Kidney epithelial cell (primary cell): ENCODE results near the gene PRUNE2. TPM values are rescaled to one million over a fixed set of nuclear protein-coding genes. Genes with fewer than 3 reads are reported as not detected.

Source experiments
- DNase-seq: peaks from one replicate; pipeline ENCODE4 v3.0.0-alpha.2; 2010; ENCODE audit warnings: low read depth
- H3K27me3 ChIP-seq: 2 replicates; pipeline ENCODE4 v1.6.0; 2011; ENCODE audit warnings: low read length; ENCODE audit not compliant: control insufficient read depth, insufficient read depth
- H3K36me3 ChIP-seq: 2 replicates; pipeline ENCODE4 v1.5.1; 2011; ENCODE audit warnings: low read length; ENCODE audit not compliant: control insufficient read depth, insufficient read depth
- H3K4me3 ChIP-seq: 2 replicates; pipeline ENCODE4 v1.5.1; 2011; ENCODE audit warnings: low read depth, mild to moderate bottlenecking, control low read depth, low read length
- total RNA-seq: library from RNA; depleted of rRNA; stranded (reverse); fragments of >200 nt; gene quantifications from 2 replicates; pipeline ENCODE4 v1.2.3, GENCODE V29; 2015
- TF ChIP-seq, protein P1 (sequence below): IDR thresholded peaks from 2 replicates; pipeline ENCODE4 v1.5.1; 2011; ENCODE audit warnings: mild to moderate bottlenecking, moderate library complexity, low read length, control low read depth, inconsistent platforms; ENCODE audit not compliant: insufficient read depth, poor library complexity, severe bottlenecking

PRUNE2 gene
- total RNA-seq, 1 donor from 2014 or later = 1.0 TPM

DNA sequence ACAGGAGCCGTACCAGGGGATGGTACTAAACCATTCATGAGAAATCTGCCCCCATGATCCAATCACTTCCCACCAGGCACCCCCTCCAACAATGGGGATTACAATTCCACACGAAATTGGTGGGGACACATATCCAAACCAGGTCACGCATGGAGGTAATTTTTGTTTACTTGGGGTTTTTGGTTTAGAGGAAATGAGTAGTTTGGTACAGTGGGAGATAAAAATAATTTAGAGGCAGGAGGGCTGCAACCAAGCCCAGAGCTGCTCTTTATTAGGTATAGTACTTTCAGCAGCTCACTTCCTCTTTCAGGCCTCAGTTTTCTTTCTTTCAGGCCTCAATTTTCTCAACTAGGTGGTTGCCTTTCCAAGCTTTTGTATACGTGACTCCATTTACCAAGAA, 23.2 kb downstream of the PRUNE2 start:
- no peaks in the 10 kb centered on the region for H3K36me3 ChIP-seq
- TF ChIP-seq, protein P1, sequence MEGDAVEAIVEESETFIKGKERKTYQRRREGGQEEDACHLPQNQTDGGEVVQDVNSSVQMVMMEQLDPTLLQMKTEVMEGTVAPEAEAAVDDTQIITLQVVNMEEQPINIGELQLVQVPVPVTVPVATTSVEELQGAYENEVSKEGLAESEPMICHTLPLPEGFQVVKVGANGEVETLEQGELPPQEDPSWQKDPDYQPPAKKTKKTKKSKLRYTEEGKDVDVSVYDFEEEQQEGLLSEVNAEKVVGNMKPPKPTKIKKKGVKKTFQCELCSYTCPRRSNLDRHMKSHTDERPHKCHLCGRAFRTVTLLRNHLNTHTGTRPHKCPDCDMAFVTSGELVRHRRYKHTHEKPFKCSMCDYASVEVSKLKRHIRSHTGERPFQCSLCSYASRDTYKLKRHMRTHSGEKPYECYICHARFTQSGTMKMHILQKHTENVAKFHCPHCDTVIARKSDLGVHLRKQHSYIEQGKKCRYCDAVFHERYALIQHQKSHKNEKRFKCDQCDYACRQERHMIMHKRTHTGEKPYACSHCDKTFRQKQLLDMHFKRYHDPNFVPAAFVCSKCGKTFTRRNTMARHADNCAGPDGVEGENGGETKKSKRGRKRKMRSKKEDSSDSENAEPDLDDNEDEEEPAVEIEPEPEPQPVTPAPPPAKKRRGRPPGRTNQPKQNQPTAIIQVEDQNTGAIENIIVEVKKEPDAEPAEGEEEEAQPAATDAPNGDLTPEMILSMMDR = no peak
- no peak for DNase-seq

DNA sequence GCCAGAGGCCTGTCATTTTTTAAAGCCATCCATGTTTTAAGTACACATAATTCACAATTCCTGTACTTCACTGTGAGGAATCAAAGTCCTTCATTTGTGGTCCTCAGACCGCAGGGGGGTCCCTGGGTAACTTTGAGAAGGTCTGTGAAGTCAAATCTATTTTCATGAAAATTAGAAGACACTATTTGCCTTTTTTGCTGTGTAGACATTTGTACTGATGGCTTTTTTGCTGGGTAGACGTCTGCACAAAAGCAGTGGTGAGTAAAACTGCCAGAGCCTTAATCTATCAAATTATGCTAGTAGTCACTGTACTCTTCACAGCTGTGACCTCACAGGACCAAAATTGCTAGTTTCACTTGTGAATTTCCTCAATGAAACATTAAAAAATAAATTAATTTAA, 25.7 kb downstream of the PRUNE2 start:
- TF ChIP-seq, protein P1 = no peak
- Histone ChIP-seq H3K36me3 (no peaks in the 10 kb centered on the region), H3K4me3 (no peak overlapping the region), H3K27me3 (no peaks in the 10 kb centered on the region)
- DNase-seq = no peak

More for the DNA sequence above, 23.2 kb downstream of the PRUNE2 start:
- Histone ChIP-seq H3K27me3 (no peaks in the 10 kb centered on the region), H3K4me3 (no peak overlapping the region)

- Histone ChIP-seq H3K4me3 (no peak overlapping the region), H3K27me3 (no peaks in the 10 kb centered on the region), H3K36me3 (no peaks in the 10 kb centered on the region)
- DNase-seq = no peak
- TF ChIP-seq, protein P1 = no peak
These were observed 27.0 kb downstream of the PRUNE2 start for GRCh38 chr9:76878933-76879332.

GRCh38 chr9:76877961-76878360, 28.0 kb downstream of the PRUNE2 start:
- Histone ChIP-seq H3K36me3 (no peaks in the 10 kb centered on the region), H3K27me3 (no peaks in the 10 kb centered on the region), H3K4me3 (no peak overlapping the region)
- TF ChIP-seq, protein P1 = no peak
- no peak for DNase-seq

- H3K36me3 ChIP-seq = no peaks in the 10 kb centered on the region
- TF ChIP-seq, protein P1 = no peak
- no peaks in the 10 kb centered on the region for H3K27me3 ChIP-seq
- no peak for DNase-seq
- H3K4me3 ChIP-seq = no peak overlapping the region
These were observed 29.8 kb downstream of the PRUNE2 start for GRCh38 chr9:76876098-76876497.

- H3K36me3 ChIP-seq = no peaks in the 10 kb centered on the region
- DNase-seq = no peak
- H3K27me3 ChIP-seq = no peaks in the 10 kb centered on the region
- no peak overlapping the region for H3K4me3 ChIP-seq
- TF ChIP-seq, protein P1 = no peak
These were observed 32.1 kb downstream of the PRUNE2 start for GRCh38 chr9:76873821-76874220.
